A673 (cell line): Measurements from ENCODE around the gene ZNF580.

Experiments used
- EZH2 ChIP-seq: fragments of 200-600 bp; sonication (generic); IDR thresholded peaks from 2 replicates; pipeline ENCODE4 v1.6.1; 2017; ENCODE audit warnings: borderline replicate concordance, low read depth, mild to moderate bottlenecking, mixed read lengths, antibody characterized with exemption, low read length; ENCODE audit not compliant: poor library complexity, severe bottlenecking
- TF ChIP-seq, protein P1 (sequence below): fragments of 300-800, 200-600 bp; sonication (generic); conservative IDR thresholded peaks from 2 replicates; pipeline ENCODE4 v1.5.1; 2017; ENCODE audit warnings: low read depth, mild to moderate bottlenecking, antibody characterized with exemption, low read length, moderate library complexity, mixed read lengths

DNA sequence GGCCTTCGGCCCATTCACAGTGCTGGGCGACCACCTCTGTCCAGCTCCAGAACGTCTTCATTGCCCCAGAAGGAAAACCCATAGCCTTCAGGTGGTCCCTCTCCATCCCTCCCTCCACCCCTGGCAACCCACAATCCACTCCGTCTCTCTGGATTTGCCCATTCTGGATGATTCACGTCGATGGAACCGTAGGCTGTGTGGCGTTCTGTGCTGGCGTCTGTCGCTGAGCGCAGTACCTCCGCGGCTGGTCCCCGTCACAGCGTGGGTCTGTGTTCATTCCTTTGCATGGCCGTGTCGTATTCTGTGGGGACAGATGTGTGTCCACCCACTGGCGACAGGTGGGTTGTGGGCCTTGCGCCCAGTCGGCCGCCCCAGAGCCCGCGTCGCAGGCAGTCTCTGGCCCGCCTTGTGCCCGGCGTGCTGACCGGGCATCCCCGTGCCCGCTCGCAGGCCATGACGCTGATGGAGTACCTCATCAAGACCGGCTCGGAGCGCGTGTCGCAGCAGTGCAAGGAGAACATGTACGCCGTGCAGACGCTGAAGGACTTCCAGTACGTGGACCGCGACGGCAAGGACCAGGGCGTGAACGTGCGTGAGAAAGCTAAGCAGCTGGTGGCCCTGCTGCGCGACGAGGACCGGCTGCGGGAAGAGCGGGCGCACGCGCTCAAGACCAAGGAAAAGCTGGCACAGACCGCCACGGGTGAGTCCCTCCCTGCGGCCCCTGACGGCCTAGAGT lies 44.3 kb downstream of the ZNF580 start:
- TF ChIP-seq, protein P1, sequence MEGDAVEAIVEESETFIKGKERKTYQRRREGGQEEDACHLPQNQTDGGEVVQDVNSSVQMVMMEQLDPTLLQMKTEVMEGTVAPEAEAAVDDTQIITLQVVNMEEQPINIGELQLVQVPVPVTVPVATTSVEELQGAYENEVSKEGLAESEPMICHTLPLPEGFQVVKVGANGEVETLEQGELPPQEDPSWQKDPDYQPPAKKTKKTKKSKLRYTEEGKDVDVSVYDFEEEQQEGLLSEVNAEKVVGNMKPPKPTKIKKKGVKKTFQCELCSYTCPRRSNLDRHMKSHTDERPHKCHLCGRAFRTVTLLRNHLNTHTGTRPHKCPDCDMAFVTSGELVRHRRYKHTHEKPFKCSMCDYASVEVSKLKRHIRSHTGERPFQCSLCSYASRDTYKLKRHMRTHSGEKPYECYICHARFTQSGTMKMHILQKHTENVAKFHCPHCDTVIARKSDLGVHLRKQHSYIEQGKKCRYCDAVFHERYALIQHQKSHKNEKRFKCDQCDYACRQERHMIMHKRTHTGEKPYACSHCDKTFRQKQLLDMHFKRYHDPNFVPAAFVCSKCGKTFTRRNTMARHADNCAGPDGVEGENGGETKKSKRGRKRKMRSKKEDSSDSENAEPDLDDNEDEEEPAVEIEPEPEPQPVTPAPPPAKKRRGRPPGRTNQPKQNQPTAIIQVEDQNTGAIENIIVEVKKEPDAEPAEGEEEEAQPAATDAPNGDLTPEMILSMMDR = no peak
- no peak for TF ChIP-seq EZH2
